ENCODE results near the gene NFIB.

DNA sequence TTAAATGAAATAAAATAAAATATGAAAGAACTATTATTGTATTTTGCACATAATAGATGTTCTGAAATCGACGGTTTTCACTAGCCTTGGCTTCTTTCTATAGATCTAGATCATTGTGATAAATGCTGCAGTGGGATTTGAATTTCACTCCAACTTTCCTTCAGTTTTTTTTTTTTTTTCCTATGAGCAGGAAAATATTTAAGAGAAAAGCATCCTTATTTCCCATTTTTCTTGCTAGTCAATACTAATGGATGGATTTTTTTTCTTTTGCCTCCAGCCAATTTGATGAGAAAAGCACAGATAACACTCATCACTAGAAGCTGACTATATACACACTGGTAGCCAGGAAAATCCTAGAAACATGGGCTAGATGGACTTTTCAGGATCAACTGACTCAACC, 249.0 kb downstream of the NFIB start:
- TF ChIP-seq CTCF (IDR thresholded peaks at IDR 0.05 in 4 of 5, conservative IDR thresholded peaks at IDR 0.05 in 1 of 5), result no peak
- no peak for TF ChIP-seq POLR2A (IDR thresholded peaks at IDR 0.05)
